ENCODE measurements around the gene CACNA1B.

CACNA1B gene

GRCh38 chr9:138058181-138058580, 180.6 kb downstream of the CACNA1B start:
- no peak overlapping the region for H3K4me3 ChIP-seq (replicated peaks; ENCODE audit: insufficient read depth, low read length)
- H3K27me3 ChIP-seq (ENCODE audit: insufficient read depth, poor library complexity, severe bottlenecking) = peaks cover 2% of the 10 kb centered on the region
- H3K27ac ChIP-seq (replicated peaks) = no peak overlapping the region
- TF ChIP-seq, protein P1, sequence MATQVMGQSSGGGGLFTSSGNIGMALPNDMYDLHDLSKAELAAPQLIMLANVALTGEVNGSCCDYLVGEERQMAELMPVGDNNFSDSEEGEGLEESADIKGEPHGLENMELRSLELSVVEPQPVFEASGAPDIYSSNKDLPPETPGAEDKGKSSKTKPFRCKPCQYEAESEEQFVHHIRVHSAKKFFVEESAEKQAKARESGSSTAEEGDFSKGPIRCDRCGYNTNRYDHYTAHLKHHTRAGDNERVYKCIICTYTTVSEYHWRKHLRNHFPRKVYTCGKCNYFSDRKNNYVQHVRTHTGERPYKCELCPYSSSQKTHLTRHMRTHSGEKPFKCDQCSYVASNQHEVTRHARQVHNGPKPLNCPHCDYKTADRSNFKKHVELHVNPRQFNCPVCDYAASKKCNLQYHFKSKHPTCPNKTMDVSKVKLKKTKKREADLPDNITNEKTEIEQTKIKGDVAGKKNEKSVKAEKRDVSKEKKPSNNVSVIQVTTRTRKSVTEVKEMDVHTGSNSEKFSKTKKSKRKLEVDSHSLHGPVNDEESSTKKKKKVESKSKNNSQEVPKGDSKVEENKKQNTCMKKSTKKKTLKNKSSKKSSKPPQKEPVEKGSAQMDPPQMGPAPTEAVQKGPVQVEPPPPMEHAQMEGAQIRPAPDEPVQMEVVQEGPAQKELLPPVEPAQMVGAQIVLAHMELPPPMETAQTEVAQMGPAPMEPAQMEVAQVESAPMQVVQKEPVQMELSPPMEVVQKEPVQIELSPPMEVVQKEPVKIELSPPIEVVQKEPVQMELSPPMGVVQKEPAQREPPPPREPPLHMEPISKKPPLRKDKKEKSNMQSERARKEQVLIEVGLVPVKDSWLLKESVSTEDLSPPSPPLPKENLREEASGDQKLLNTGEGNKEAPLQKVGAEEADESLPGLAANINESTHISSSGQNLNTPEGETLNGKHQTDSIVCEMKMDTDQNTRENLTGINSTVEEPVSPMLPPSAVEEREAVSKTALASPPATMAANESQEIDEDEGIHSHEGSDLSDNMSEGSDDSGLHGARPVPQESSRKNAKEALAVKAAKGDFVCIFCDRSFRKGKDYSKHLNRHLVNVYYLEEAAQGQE (IDR thresholded peaks at IDR 0.05; ENCODE audit: insufficient replicate concordance, low read depth) = no peak
- no peak for TF ChIP-seq GABPA (IDR thresholded peaks at IDR 0.05; ENCODE audit: low read depth)
- no peak for TF ChIP-seq SPI1 (IDR thresholded peaks at IDR 0.05; ENCODE audit: borderline replicate concordance, low read depth)
- no peak for TF ChIP-seq POLR2AphosphoS5 (IDR thresholded peaks at IDR 0.05; ENCODE audit: low read depth)
- no peak for TF ChIP-seq CTCF (IDR thresholded peaks at IDR 0.05; ENCODE audit: insufficient read depth, low read length)
- DNase-seq (ENCODE audit: low read depth in 1 of 2, low spot score in 1 of 2) = no peak

DNA sequence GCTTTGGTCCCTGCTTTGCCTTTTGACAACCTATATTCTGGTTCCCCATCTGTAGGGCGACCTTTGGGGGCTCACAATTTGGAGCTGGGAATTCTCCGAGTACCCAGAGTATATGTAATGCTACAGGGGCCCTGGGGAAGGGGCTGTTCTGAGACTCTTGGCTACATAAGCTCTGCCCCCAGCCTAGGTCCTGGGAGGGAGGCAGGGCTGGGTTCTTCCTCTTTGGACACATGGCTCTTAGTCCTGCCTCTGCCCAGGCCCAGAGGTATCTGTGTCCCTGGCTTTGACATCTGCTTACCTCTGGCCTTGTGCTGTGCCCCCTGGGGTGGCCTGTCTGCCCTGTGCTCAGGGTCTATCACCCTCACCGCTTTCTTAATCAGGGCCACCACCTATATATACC, 181.6 kb downstream of the CACNA1B start:
- no peak for TF ChIP-seq POLR2AphosphoS5 (IDR thresholded peaks at IDR 0.05; ENCODE audit: low read depth)
- no peak for TF ChIP-seq CTCF (IDR thresholded peaks at IDR 0.05; ENCODE audit: insufficient read depth, low read length)
- TF ChIP-seq SPI1 (IDR thresholded peaks at IDR 0.05; ENCODE audit: borderline replicate concordance, low read depth) = no peak
- no peak for TF ChIP-seq GABPA (IDR thresholded peaks at IDR 0.05; ENCODE audit: low read depth)
- TF ChIP-seq, protein P1 (IDR thresholded peaks at IDR 0.05; ENCODE audit: insufficient replicate concordance, low read depth) = no peak
- DNase-seq (ENCODE audit: low read depth in 1 of 2, low spot score in 1 of 2) = no peak
- no peak overlapping the region for H3K27ac ChIP-seq (replicated peaks)
- no peak overlapping the region for H3K4me3 ChIP-seq (replicated peaks; ENCODE audit: insufficient read depth, low read length)
- no peaks in the 10 kb centered on the region for H3K27me3 ChIP-seq (ENCODE audit: insufficient read depth, poor library complexity, severe bottlenecking)

- Histone ChIP-seq H3K4me3 (replicated peaks; ENCODE audit: insufficient read depth, low read length) (no peak overlapping the region), H3K27ac (replicated peaks) (no peak overlapping the region), H3K27me3 (ENCODE audit: insufficient read depth, poor library complexity, severe bottlenecking) (no peaks in the 10 kb centered on the region)
- no peak for DNase-seq (ENCODE audit: low read depth in 1 of 2, low spot score in 1 of 2)
- TF ChIP-seq GABPA (IDR thresholded peaks at IDR 0.05; ENCODE audit: low read depth) = no peak
- no peak for TF ChIP-seq SPI1 (IDR thresholded peaks at IDR 0.05; ENCODE audit: borderline replicate concordance, low read depth)
- TF ChIP-seq, protein P1 (IDR thresholded peaks at IDR 0.05; ENCODE audit: insufficient replicate concordance, low read depth) = no peak
- no peak for TF ChIP-seq CTCF (IDR thresholded peaks at IDR 0.05; ENCODE audit: insufficient read depth, low read length)
- no peak for TF ChIP-seq POLR2AphosphoS5 (IDR thresholded peaks at IDR 0.05; ENCODE audit: low read depth)
These were observed 182.8 kb downstream of the CACNA1B start for GRCh38 chr9:138060365-138060764.
